Measurements from ENCODE around the gene SULT1C4.
A peak's percentile ranks its signal among the peaks of the same experiment; 100 is the strongest.

The SULT1C4 gene

GRCh38 chr2:108399479-108399878, 21.7 kb downstream of the SULT1C4 start:
- peaks cover 6% of the 10 kb centered on the region for H3K27me3 Mint-ChIP-seq (ENCODE audit: low read depth, poor library complexity)
- peaks cover 13% of the 10 kb centered on the region for H3K4me1 Mint-ChIP-seq
- peaks cover 31% of the 10 kb centered on the region for H3K36me3 Mint-ChIP-seq (ENCODE audit: low read depth)
- no peak overlapping the region for H3K27ac Mint-ChIP-seq
- H3K4me3 Mint-ChIP-seq = no peak overlapping the region
- TF ChIP-seq CTCF (IDR thresholded peaks at IDR 0.05) = no peak
- DNase-seq = no peak
- peaks cover 77% of the 10 kb centered on the region for H3K9me3 Mint-ChIP-seq

- Mint-ChIP-seq H3K4me1 (peaks cover 21% of the 10 kb centered on the region), H3K9me3 (peaks cover 81% of the 10 kb centered on the region), H3K36me3 (ENCODE audit: low read depth) (peaks cover 35% of the 10 kb centered on the region), H3K4me3 (no peak overlapping the region), H3K27ac (no peak overlapping the region), H3K27me3 (ENCODE audit: low read depth, poor library complexity) (peaks cover 6% of the 10 kb centered on the region)
- TF ChIP-seq CTCF (IDR thresholded peaks at IDR 0.05) = no peak
- DNase-seq = no peak
Measured at GRCh38 chr2:108401800-108402199, 24.0 kb downstream of the SULT1C4 start.

GRCh38 chr2:108403494-108403893, 25.7 kb downstream of the SULT1C4 start:
- H3K4me1 Mint-ChIP-seq = peaks cover 21% of the 10 kb centered on the region
- DNase-seq = no peak
- H3K9me3 Mint-ChIP-seq = peaks cover 66% of the 10 kb centered on the region
- no peak for TF ChIP-seq CTCF (IDR thresholded peaks at IDR 0.05)
- H3K36me3 Mint-ChIP-seq (ENCODE audit: low read depth) = peaks cover 26% of the 10 kb centered on the region
- H3K27me3 Mint-ChIP-seq (ENCODE audit: low read depth, poor library complexity) = peaks cover 3% of the 10 kb centered on the region
- H3K4me3 Mint-ChIP-seq = no peak overlapping the region
- H3K27ac Mint-ChIP-seq = peak overlapping the region; percentile 66

- peaks cover 52% of the 10 kb centered on the region for H3K9me3 Mint-ChIP-seq
- H3K27ac Mint-ChIP-seq = peak overlapping the region; percentile 68
- peaks cover 6% of the 10 kb centered on the region for H3K27me3 Mint-ChIP-seq (ENCODE audit: low read depth, poor library complexity)
- no peak for TF ChIP-seq CTCF (IDR thresholded peaks at IDR 0.05)
- no peak overlapping the region for H3K4me3 Mint-ChIP-seq
- H3K4me1 Mint-ChIP-seq = peaks cover 21% of the 10 kb centered on the region
- H3K36me3 Mint-ChIP-seq (ENCODE audit: low read depth) = peaks cover 14% of the 10 kb centered on the region
- no peak for DNase-seq
Measured at GRCh38 chr2:108404784-108405397, 27.1 kb downstream of the SULT1C4 start.

GRCh38 chr2:108407864-108408729, 30.3 kb downstream of the SULT1C4 start:
- H3K4me1 Mint-ChIP-seq = peaks cover 21% of the 10 kb centered on the region
- peaks cover 12% of the 10 kb centered on the region for H3K36me3 Mint-ChIP-seq (ENCODE audit: low read depth)
- H3K9me3 Mint-ChIP-seq = peaks cover 29% of the 10 kb centered on the region
- no peak overlapping the region for H3K4me3 Mint-ChIP-seq
- H3K27ac Mint-ChIP-seq = no peak overlapping the region
- H3K27me3 Mint-ChIP-seq (ENCODE audit: low read depth, poor library complexity) = peaks cover 6% of the 10 kb centered on the region
- TF ChIP-seq CTCF (IDR thresholded peaks at IDR 0.05) = no peak
- no peak for DNase-seq
